SK-N-MC (cell line): Measurements from ENCODE around the gene STBD1.

Experiments used
- EZH2 ChIP-seq: fragments of 200-600 bp; sonication (generic); IDR thresholded peaks from one replicate; pipeline ENCODE4 v1.6.1; 2017; ENCODE audit warnings: antibody characterized with exemption
- FOXP2 ChIP-seq: optimal IDR thresholded peaks from 2 replicates; pipeline ENCODE3; 2011; ENCODE audit warnings: mild to moderate bottlenecking, moderate library complexity; ENCODE audit not compliant: insufficient read depth; ENCODE audit errors: extremely low read length, control extremely low read depth
- POLR2AphosphoS5 ChIP-seq: IDR thresholded peaks from 2 replicates; pipeline ENCODE4 v1.6.1; 2012; ENCODE audit warnings: mild to moderate bottlenecking, low read depth, low read length, borderline replicate concordance

DNA sequence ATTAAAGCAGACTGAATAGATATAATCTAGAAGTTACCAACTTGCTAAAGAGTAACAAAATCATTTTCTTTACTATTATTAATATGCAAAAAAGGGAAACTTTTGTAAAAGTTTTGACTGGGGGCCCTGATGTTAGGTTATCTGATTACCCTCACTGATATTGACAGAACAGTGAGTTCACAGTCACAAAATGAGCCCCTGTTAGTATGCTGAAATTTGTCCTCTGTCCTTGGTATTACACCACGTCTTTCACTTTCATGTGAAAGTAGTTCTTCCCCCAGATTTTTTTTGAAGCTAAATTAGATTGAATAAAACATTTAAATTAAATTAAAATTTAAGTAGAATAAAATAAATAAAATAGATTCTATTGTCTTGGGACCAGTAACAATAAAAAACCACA lies 5.9 kb downstream of the STBD1 start:
- no peak for TF ChIP-seq FOXP2
- no peak for TF ChIP-seq POLR2AphosphoS5
- no peak for TF ChIP-seq EZH2
